Rectal smooth muscle tissue (tissue), 1 donor: ENCODE data around the gene PDIA5.

Source experiments
- H3K27ac ChIP-seq: one replicate; pipeline ENCODE4 v1.7.0; 2013; ENCODE audit warnings: low read depth, low read length, inconsistent platforms
- H3K27me3 ChIP-seq: one replicate; pipeline ENCODE4 v1.7.0; 2013; ENCODE audit warnings: low read length; ENCODE audit not compliant: control insufficient read depth, insufficient read depth
- H3K36me3 ChIP-seq: one replicate; pipeline ENCODE4 v1.7.0; 2013; ENCODE audit warnings: low read length; ENCODE audit not compliant: control insufficient read depth, insufficient read depth
- H3K4me1 ChIP-seq: one replicate; pipeline ENCODE4 v1.7.0; 2013; ENCODE audit warnings: low read length; ENCODE audit not compliant: control insufficient read depth, insufficient read depth
- H3K4me3 ChIP-seq: one replicate; pipeline ENCODE4 v1.7.0; 2013; ENCODE audit warnings: low read length
- H3K9ac ChIP-seq: one replicate; pipeline ENCODE4 v1.7.0; 2013; ENCODE audit warnings: low read length

The PDIA5 gene

DNA sequence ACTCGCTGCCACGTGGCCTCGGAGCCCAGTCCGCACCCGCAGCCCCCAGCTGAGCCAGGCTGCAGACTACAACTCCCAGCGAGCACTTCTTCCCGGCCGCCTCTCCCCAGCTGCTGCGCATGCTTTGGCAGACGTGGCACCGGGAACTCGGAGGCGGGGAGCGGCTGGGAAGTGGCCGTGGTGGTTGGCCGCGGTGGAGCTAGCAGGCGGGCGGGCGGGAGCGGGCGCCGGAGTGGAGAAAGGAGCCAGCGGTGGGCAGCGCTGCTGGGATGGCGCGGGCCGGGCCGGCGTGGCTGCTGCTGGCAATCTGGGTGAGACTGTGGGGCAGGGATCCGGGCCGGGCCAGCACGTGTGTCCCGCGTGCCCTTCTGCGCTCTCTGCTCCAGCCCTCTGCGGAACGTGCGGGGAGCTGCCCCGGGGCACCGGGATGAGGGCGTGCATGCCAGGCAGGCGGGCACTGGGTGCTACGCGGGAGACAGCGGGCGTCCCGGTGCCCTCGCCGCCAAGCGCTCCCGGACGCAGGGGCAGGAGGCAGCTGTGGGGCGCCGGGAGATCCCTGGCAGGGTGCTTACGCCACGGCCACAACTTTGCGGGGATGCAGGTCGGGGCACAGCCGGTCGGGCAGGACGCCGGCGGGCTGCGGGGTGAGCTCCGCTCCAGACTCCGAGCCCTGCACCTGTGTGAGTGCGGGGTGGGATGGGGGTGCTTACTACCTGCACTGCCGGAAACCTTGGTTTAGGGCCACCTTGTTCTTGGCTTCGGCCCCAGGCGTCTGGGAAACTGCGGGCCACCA, at the start of gene PDIA5:
Gene PDIA5, plus strand, starts transcription at position 130 of the 793 bp plus-strand sequence. Its CDS starts 140 bp downstream, at position 270.
- H3K27ac ChIP-seq, result peak within 1 kb of the TSS; percentile 68

DNA sequence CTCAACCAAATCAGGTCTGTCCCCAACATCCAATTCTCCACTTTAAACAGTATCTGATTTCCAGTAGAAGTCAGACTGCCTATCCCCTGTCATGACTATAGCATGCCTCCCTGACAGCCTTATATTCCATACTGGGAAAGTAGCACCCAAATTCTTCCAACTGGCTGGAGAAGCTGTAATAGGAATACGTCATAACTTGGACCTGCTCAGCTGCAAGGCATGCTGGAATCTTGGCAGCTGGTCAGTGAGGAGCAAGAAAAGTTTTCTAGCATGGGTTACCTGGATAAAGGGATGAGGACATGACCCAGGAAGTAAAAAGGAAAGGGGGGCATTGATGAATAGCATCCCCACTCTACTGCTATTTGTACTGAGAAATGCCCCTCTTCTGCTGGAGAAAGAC, 48.1 kb upstream of the PDIA5 start:
- Histone ChIP-seq H3K9ac (no peak overlapping the region), H3K4me1 (no peaks in the 10 kb centered on the region), H3K27ac (no peak overlapping the region), H3K27me3 (peaks cover 3% of the 10 kb centered on the region), H3K4me3 (no peak overlapping the region), H3K36me3 (no peaks in the 10 kb centered on the region)

More for the DNA sequence above, at the start of gene PDIA5:
- no peaks in the 10 kb centered on the region for H3K36me3 ChIP-seq
- H3K4me3 ChIP-seq, result peak within 1 kb of the TSS; percentile 91
- H3K4me1 ChIP-seq, result peaks cover 11% of the 10 kb centered on the region
- peak within 1 kb of the TSS; percentile 76 for H3K9ac ChIP-seq
- H3K27me3 ChIP-seq, result no peaks in the 10 kb centered on the region

DNA sequence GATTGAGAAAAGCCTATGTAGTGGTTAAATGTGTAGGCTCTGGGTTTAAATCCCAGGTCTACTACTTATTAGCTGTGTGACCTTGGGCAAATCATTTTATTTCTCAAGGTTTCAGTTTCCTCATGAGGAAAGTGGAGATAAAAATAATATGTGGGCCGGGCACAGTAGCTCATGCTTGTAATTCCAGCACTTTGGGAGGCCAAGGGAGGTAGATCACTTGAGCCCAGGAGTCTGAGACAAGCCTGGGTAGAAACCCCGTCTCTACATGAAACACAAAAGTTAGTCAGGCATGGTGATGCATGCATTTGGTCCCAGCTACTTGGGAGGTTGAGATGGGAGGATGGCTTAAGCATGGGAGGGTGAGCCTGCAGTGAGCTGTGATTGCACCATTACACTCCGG, 47.7 kb upstream of the PDIA5 start:
- H3K36me3 ChIP-seq, result no peaks in the 10 kb centered on the region
- H3K27ac ChIP-seq, result no peak overlapping the region
- H3K9ac ChIP-seq, result no peak overlapping the region
- H3K27me3 ChIP-seq, result peaks cover 5% of the 10 kb centered on the region
- no peak overlapping the region for H3K4me3 ChIP-seq
- no peaks in the 10 kb centered on the region for H3K4me1 ChIP-seq

DNA sequence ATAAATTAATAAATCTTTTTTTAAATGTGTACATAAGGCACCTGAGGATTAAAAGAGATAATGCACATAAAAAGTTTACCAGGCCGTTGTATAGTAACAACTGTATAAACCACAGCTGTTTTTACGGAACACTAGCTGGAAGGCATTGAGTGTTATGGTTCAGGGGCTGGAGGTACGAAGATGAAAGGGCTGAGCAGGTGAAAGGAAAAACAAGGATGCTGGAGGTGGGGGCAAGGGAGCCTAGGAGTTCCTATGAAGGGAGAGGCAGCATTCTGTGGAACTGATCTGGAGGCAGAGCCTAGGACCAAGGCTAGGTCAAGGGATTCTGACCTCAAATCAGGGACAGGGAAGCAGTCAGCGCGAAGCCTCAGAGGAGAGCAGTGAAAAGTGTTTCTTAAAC, 47.2 kb upstream of the PDIA5 start:
- Histone ChIP-seq H3K9ac (no peak overlapping the region), H3K4me1 (no peaks in the 10 kb centered on the region), H3K27ac (no peak overlapping the region), H3K27me3 (peaks cover 5% of the 10 kb centered on the region), H3K4me3 (no peak overlapping the region), H3K36me3 (no peaks in the 10 kb centered on the region)

DNA sequence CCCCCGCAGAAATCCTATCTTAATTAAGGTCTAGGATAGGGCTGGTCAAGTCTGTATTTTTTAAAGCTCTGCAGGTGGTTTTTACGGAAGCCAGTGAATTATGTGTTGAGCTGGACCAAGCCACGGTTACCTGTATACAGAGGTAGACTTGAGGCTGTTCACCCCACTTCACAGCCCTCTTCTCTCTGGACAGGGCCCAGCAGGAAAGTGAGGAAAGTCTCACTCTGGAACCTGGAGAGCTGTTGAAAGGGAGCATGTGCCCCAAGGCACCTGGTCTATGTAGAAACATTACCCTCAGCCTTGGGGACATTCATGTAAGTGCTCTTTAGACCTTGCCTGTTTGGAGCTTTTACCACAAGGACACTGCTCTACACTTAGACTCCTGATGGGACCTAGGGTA, 46.1 kb upstream of the PDIA5 start:
- Histone ChIP-seq H3K4me1 (no peaks in the 10 kb centered on the region), H3K9ac (no peak overlapping the region)

DNA sequence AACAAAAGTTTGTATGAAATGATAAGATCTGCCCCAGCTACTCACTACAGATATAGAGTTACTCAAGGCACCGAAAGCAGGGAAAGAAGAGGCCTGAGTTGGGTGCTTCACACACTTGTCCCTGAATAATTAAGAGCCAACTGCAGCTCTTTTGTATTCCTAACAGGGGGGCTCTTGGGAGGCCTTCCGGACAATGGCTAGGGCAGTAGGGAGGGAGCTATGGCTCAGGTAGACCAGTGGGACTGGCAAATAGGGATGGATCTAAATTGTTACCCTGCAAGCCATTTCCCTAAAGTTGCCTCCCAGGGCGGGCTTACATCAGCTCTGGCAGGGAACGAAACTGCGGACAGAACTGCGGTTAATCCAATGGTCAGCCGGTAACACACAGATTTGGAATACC, 45.4 kb upstream of the PDIA5 start:
- Histone ChIP-seq H3K4me1 (peaks cover 2% of the 10 kb centered on the region), H3K36me3 (no peaks in the 10 kb centered on the region), H3K27me3 (peaks cover 13% of the 10 kb centered on the region), H3K4me3 (no peak overlapping the region), H3K27ac (no peak overlapping the region), H3K9ac (no peak overlapping the region)

More for the DNA sequence above, 46.1 kb upstream of the PDIA5 start:
- H3K27me3 ChIP-seq, result peaks cover 8% of the 10 kb centered on the region
- H3K4me3 ChIP-seq, result no peak overlapping the region
- H3K27ac ChIP-seq, result no peak overlapping the region
- H3K36me3 ChIP-seq, result no peaks in the 10 kb centered on the region

DNA sequence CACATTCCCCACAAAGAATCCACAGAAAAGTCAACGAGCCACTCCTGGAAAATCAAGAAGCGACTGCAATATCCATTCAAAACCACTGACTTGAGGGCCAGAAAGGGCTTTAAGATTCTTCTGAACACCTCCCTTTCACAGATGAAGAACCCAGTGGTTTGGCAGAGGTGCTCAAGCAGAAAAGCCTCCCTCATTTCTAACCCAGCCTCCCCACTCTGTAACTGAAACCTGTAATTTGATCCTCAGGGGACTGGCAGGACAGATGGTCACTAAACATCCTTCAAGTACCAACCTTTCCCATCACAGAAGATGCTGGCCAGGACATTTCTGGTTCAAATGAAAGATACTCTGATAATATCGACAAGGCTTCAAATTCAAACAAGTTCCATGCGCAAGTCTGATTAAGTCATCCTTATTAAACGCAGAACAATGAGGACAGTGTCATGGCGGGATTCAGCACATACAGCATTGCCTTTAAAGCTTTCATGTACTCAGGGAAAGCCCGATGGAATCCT, 44.8 kb upstream of the PDIA5 start:
- Histone ChIP-seq H3K27me3 (peaks cover 18% of the 10 kb centered on the region), H3K9ac (no peak overlapping the region), H3K36me3 (no peaks in the 10 kb centered on the region), H3K4me1 (peaks cover 7% of the 10 kb centered on the region), H3K4me3 (no peak overlapping the region), H3K27ac (no peak overlapping the region)

DNA sequence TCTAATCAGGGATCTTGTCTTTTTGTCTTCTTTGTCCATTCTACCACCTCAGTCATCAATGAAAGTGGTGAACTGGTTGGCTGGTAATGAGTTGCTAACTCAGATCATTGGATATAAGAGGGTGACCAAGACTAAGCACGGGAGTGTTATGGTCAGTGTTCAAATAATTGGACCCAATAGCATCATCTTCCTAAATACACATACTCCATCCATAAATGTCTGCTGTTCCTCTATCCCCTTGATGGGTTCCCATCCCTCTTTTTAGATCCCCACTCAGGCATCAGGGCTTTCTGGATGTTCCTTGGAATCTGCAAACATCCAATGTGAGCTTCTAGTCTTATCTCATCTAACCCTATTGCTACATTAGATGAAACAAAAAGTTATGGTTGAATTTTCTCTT, 42.8 kb upstream of the PDIA5 start:
- Histone ChIP-seq H3K9ac (no peak overlapping the region), H3K27ac (no peak overlapping the region), H3K27me3 (peaks cover 27% of the 10 kb centered on the region), H3K4me3 (no peak overlapping the region), H3K4me1 (peaks cover 16% of the 10 kb centered on the region), H3K36me3 (no peaks in the 10 kb centered on the region)

DNA sequence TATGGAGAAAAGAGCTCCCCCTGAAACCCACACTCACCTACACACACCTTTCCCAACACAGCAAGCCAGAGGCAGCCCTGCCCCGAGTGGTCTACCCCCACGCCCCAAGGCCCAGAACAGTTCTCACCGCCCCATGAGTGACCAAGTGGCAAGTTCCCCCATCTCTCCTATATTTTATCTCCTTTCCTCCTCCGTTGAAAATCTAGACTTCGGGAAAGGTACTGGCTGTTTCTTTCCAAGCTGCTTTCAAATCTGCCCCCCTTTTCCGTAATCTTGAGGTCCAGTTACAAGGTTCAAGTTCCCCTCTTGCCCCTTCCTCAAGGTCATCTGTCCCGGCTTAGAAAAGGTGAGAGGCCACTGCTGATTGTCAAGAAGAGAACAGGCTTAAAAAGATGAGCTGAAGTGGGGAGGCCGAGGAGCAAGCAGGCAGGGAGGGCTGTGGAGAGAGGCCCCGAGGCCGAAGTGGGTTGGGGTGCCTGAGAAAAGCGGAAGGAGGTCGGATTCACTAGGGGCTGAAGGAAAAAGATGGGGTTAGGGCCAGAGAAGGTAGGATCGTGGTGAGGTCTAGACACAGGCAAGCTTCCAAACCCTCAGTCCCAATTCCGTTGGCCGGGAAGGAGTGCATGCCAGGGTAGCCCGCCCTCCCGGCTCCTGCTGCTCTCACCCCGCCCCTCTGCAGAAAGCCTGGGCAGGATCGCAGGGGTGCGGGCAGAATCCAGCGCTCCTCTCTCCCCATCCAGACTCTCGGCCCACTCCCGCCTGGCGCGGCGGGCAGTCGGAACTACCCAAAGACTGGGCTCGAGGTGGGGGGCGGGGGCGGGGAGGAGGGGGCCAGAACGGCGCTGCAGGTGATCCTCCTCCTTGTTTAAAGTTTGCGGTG, 40.9 kb upstream of the PDIA5 start:
- Histone ChIP-seq H3K4me3 (peak overlapping the region; percentile 70), H3K27me3 (peaks cover 34% of the 10 kb centered on the region), H3K9ac (no peak overlapping the region), H3K27ac (no peak overlapping the region), H3K36me3 (no peaks in the 10 kb centered on the region), H3K4me1 (peaks cover 16% of the 10 kb centered on the region)

DNA sequence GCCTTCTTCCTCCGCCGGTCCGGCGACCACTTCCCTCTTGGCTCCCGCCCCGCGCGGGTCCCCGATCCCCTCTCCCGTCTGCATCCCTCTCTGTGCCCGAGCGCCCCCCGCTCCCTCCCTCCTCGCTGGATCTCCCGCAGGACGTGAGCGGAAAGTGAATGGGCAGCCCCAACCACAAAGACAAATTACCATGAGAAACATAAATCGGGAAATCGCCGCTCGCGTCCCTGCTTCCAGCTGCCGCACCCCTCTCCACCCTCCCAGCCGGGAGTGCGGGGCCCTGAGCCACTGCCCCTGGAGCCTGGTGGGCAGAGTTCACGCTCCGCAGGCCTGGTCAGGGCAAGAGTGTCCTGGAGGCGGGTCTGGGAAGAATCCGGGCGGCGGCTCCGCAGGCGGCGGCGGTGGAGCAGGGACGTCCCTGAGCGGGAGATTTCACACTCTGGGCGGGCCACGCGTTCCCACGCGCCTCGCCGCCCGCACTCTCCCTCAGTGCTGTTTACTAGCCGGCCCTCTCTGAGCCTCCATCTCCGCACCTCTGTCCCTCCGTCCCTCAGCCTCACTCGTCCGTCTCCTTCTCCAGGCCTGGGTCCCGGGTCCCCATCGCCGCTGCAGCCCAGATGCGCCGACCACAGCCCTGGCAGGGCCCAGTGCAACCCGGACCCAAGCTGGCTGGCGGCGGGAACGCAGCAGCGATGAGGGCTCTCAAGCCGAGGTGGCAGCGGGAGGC, 40.1 kb upstream of the PDIA5 start:
- no peak overlapping the region for H3K9ac ChIP-seq
- no peaks in the 10 kb centered on the region for H3K36me3 ChIP-seq
- peaks cover 16% of the 10 kb centered on the region for H3K4me1 ChIP-seq
- H3K27me3 ChIP-seq, result peaks cover 34% of the 10 kb centered on the region
- peak overlapping the region; percentile 70 for H3K4me3 ChIP-seq
- no peak overlapping the region for H3K27ac ChIP-seq

DNA sequence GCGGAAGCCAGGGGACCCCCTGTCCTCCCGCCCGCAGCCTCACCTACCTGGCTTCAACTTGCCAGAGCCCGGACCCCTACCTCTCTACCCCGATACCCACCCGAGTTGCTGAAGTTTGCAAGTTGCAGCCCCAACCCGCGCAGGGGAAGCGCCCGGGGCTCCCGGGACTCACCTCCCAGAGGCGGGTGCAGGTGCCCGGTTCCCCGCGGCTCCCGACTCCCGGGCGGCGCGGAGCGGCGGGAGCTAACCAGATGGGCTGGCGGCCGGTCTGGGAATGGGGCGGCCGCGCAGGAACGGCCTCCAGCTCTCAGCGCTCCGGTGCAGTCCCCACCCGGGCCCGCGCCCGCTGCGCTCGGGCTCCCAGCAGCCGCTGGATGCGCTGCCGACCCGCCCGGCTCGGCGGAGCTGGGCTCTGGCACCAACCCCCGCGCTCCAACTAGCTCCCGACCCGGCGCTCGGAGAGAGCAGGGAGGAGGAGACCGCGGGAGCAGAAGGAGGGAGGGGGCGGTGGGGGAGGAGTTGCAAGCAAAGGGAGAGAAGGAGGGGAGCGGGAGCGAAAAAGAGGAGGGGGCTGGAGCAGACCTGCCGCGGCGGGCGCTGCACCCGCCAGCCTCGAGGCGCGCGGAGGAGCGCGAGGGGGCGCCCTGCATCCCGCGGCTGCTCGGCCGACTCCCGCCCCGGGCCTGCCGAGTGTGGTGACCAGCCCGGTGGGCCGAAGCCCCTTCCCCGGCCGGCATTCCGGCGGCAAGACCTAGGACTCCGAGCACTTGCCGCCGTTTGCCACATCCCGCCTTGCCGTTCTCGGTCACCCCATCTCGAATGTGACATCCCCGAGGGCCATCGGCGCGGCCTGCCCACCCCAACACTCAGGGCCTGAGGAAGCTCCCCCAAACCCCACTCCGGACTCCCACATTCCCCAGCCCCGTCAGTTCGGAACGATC, 39.3 kb upstream of the PDIA5 start, which contains the start of gene SEMA5B:
Gene SEMA5B, minus strand, starts transcription at position 472 of the 941 bp plus-strand sequence. CDS start 66,500 bp downstream, outside the sequence.
- peaks cover 34% of the 10 kb centered on the region for H3K27me3 ChIP-seq
- H3K9ac ChIP-seq, result peak within 1 kb of the TSS; percentile 11
- H3K36me3 ChIP-seq, result no peaks in the 10 kb centered on the region
- H3K4me1 ChIP-seq, result peaks cover 16% of the 10 kb centered on the region
- peak within 1 kb of the TSS; percentile 70 for H3K4me3 ChIP-seq
- H3K27ac ChIP-seq, result no peak within 1 kb of the TSS
